ENCODE measurements around the gene PGRMC1.
A peak's percentile ranks its signal among the peaks of the same experiment; 100 is the strongest.
"Not testable (repeated sequence)": the region's sequence is repeated elsewhere in the genome, so short reads cannot be mapped to it uniquely, and the experiment has no call there.

PGRMC1 gene

GRCh38 chrX:119228512-119229252 is 7.4 kb upstream of the PGRMC1 start:
- DNase-seq = peak; percentile 74
- in situ Hi-C loops (cut with HindIII; ENCODE audit: low pct_ligation_motif_present, low pct_unique_long_range_greater_than_20kb, low sequenced_read_pairs) = no loop called here

DNA sequence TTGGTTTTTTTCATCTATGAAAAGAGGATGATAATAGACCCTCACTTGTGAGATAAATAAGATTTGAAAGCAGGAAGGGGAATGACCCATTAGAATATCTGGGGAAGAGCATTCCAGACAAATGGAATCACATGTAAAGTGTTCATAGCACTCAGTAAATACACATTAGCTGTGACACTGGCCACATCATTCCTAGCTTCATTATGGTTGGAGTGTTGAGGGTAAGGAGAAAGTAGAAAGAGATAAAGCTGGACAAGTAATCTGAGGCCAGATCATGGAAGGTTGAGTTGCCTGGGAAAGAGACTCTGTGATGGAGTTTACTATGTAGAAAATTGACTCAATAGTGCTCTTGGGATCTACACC is 6.9 kb upstream of the PGRMC1 start:
- in situ Hi-C loops (cut with HindIII; ENCODE audit: low pct_ligation_motif_present, low pct_unique_long_range_greater_than_20kb, low sequenced_read_pairs) = no loop called here
- no peak for DNase-seq

GRCh38 chrX:119230850-119231249 is 5.2 kb upstream of the PGRMC1 start:
- in situ Hi-C loops (cut with HindIII; ENCODE audit: low pct_ligation_motif_present, low pct_unique_long_range_greater_than_20kb, low sequenced_read_pairs) = no loop called here
- DNase-seq = no peak

DNA sequence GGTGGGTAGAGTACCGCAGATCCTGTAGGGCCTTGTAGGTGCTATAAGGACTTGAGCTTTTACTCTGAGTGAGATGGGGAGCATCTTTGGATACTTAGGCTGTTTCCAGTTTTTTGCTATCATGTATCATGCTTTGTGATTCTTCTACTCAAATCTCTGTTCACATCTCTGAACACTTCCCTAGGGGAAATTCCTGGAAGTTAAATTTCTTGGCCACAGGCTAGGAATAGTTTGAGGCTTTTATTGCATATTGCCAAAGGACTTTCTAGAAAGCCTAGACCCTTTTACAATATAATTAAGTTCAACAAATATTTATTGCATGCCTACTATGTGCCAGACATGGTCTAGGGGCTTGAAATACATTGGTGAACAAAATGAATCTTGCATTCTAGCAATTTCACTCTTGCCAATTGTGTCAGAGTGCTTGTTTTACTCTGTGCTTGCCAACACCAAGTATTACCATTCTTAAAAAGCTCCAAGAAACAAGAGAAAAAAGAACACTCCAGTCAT is 4.1 kb upstream of the PGRMC1 start:
- no peak for DNase-seq
- in situ Hi-C loops (cut with HindIII; ENCODE audit: low pct_ligation_motif_present, low pct_unique_long_range_greater_than_20kb, low sequenced_read_pairs) = no loop called here

- in situ Hi-C loops (cut with HindIII; ENCODE audit: low pct_ligation_motif_present, low pct_unique_long_range_greater_than_20kb, low sequenced_read_pairs) = no loop called here
These were observed 1.0 kb upstream of the PGRMC1 start for GRCh38 chrX:119235051-119235511.

DNA sequence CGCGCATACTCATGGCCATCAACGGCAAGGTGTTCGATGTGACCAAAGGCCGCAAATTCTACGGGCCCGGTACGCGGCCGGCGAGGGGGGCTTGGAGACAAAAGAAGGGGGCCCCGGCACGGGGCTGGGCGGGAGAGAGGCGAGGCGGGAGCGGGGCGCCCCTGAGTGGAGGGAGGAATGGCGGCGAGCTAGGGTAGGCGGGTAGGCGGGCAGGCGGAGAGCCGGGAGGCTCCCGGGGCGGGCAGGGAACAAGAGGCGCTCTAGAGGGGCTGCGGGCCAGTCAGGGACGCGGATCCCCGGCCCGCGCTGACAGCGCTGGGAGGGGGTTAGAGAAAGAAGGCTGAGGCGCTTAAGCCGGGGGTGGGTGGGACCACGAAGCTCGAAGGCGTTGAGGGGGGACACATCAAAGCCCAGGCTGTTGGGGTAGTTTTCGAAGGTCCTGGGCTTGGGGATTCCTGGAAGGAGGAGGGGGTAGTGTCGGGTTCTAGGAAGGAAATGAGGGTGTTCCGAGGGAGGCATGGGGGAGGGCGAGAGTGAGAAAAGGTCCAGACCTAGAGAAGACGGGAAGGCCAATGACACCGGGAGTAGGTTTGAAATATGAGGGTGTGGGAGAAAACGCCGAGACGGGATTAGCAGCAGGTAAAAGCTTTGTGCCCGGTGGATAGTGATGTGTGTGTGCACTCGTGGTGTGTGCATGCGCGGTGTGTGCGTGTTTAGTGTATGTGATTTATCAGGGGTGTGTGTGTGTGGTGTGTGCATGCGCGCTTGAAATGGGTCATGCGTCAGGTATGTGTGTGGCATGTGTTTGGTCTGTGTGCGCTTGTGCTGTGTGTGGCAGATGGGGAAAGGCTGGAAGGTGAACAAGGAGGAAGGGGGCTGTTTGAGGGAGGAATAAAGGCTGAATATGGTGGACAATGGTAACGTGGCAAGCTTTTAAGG is 807 bp downstream of the PGRMC1 start:
- in situ Hi-C loops (cut with HindIII; ENCODE audit: low pct_ligation_motif_present, low pct_unique_long_range_greater_than_20kb, low sequenced_read_pairs) = no loop called here

More at GRCh38 chrX:119235051-119235511, 1.0 kb upstream of the PGRMC1 start:
- DNase-seq = no peak

DNA sequence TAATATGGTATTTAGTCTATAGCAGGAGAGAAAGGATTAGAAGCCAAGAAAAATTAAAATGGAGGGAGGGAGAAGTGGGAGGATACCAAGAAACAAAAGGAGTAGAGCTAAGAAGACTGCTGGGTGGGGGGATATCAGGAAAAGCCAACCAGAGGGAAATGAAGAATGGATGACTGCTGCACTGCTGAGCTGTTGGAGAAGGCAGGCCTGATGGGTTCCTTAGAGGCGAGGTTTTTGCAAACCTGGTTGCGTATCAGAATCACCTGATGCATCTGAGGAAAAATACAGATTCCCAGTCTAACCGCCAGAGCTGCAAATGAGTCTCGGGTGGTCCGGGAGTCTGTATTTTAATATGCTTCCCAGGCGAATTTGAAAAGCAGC is 1.5 kb downstream of the PGRMC1 start:
- DNase-seq = no peak
- in situ Hi-C loops (cut with HindIII; ENCODE audit: low pct_ligation_motif_present, low pct_unique_long_range_greater_than_20kb, low sequenced_read_pairs) = no loop called here

More for the DNA sequence above, 807 bp downstream of the PGRMC1 start:
- DNase-seq = peak; percentile 28

DNA sequence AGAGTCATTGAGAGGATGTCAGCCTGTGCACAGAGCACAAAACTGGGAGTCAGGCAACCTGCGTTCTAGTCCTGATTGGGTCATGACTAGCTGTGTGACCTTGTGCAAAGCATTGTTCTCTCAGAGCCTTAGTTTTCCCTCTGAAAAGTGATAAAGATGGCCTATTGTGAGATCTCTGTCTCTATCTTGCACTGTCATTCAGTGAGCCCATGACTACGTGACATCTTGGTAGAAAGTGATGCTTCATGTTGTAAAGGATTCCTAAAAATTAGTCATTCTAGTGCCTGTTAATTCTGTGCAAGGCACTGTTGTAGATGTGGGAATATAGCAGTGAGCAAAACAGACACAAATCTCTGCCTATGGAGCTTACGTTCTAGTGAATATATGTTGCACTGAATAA is 2.5 kb downstream of the PGRMC1 start:
- in situ Hi-C loops (cut with HindIII; ENCODE audit: low pct_ligation_motif_present, low pct_unique_long_range_greater_than_20kb, low sequenced_read_pairs) = no loop called here
- DNase-seq = no peak

DNA sequence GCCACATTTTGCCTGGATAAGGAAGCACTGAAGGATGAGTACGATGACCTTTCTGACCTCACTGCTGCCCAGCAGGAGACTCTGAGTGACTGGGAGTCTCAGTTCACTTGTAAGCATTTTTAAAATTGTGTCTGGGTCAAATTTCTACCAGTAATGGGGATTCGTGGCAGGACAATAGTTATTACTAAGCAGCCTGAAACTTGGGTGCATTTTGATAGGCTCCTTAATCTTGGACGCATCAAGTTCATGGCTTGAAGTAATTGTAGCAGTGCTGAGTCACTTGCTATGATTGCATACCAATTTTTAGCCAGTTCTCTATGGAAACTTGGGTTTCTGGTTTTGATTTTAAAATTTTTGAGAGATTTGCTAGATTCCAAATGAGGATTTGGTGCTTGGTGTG is 4.3 kb downstream of the PGRMC1 start:
- no peak for DNase-seq
- in situ Hi-C loops (cut with HindIII; ENCODE audit: low pct_ligation_motif_present, low pct_unique_long_range_greater_than_20kb, low sequenced_read_pairs) = no loop called here

DNA sequence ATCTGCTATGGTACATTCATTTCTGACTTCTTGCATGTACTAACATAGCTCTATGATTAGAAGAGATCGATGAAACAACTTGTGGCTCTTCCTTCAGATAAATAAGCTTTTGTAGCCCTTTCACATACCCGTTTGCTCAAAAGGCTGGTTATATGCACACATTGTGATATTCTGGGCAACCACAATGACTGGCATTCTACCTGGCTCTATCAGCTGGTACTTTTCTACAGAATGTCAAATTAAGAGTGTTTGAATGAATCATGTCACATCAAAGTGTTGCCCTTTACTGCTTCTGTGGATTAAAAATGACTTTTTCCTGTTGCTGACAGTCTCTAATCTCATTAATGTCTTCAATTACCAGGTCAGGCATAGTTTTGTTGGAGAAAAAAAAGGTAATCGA is 11.6 kb downstream of the PGRMC1 start:
- DNase-seq = no peak
- in situ Hi-C loops (cut with HindIII; ENCODE audit: low pct_ligation_motif_present, low pct_unique_long_range_greater_than_20kb, low sequenced_read_pairs) = no loop called here

GRCh38 chrX:119249891-119250290 is 13.8 kb downstream of the PGRMC1 start:
- in situ Hi-C loops (cut with HindIII; ENCODE audit: low pct_ligation_motif_present, low pct_unique_long_range_greater_than_20kb, low sequenced_read_pairs) = no loop called here
- DNase-seq = peak; percentile 3

- in situ Hi-C loops (cut with HindIII; ENCODE audit: low pct_ligation_motif_present, low pct_unique_long_range_greater_than_20kb, low sequenced_read_pairs) = no loop called here
These were observed 15.3 kb downstream of the PGRMC1 start for GRCh38 chrX:119251386-119251785.

GRCh38 chrX:119252716-119253115 is 16.6 kb downstream of the PGRMC1 start:
- in situ Hi-C loops (cut with HindIII; ENCODE audit: low pct_ligation_motif_present, low pct_unique_long_range_greater_than_20kb, low sequenced_read_pairs) = no loop called here

More at GRCh38 chrX:119251386-119251785, 15.3 kb downstream of the PGRMC1 start:
- no peak for DNase-seq

GRCh38 chrX:119266364-119266995 is 30.4 kb downstream of the PGRMC1 start:
- in situ Hi-C loops (cut with HindIII; ENCODE audit: low pct_ligation_motif_present, low pct_unique_long_range_greater_than_20kb, low sequenced_read_pairs) = no loop called here
- peak; percentile 8 for DNase-seq

More at GRCh38 chrX:119252716-119253115, 16.6 kb downstream of the PGRMC1 start:
- no peak for DNase-seq

DNA sequence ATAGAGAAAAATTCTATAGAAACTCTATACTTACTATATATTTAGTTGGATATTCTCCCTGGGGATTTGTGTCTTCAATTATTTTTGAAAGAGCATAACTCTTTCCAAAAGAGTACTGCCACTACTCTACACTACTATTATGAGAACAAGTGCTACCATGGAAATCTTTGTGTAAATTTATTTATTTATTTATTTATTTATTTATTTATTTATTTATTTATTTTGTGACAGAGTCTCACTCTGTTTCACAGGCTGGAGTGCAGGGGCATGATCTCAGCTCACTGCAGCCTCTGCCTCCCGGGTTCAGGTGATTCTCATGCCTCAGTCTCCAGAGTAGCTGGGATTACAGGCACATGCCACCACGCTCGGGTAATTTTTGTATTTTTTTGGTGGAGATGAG is 31.0 kb downstream of the PGRMC1 start:
- DNase-seq; in situ Hi-C loops (cut with HindIII; ENCODE audit: low pct_ligation_motif_present, low pct_unique_long_range_greater_than_20kb, low sequenced_read_pairs): not testable (repeated sequence)

DNA sequence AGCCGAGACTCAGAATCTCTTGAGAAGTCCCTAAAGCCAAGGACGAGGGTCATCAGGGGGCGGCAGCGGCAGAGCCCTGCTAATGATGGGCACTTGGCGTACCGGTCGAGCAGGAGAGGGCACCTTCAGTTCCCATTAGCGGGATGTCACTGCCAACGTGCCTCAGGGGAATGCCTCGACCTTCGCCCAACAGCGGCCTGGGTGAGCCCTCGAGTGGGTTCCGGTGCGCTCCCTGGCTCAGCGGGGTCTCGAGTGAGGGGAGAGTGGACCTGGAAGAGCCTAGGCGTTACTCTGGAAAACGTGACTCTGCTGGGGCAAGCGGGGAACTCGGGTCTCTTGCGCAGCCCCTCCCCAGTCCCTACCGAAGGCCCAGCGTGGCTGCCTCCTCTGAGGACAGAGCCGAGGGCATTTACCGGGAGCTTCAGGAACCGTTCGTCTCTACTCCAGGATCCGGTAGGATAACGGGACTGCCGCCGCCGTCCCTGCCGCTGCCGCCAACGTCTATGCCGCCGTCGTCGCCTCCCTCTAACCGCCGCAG is 36.9 kb downstream of the PGRMC1 start:
- in situ Hi-C loops (cut with HindIII; ENCODE audit: low pct_ligation_motif_present, low pct_unique_long_range_greater_than_20kb, low sequenced_read_pairs) = no loop called here
- no peak for DNase-seq

DNA sequence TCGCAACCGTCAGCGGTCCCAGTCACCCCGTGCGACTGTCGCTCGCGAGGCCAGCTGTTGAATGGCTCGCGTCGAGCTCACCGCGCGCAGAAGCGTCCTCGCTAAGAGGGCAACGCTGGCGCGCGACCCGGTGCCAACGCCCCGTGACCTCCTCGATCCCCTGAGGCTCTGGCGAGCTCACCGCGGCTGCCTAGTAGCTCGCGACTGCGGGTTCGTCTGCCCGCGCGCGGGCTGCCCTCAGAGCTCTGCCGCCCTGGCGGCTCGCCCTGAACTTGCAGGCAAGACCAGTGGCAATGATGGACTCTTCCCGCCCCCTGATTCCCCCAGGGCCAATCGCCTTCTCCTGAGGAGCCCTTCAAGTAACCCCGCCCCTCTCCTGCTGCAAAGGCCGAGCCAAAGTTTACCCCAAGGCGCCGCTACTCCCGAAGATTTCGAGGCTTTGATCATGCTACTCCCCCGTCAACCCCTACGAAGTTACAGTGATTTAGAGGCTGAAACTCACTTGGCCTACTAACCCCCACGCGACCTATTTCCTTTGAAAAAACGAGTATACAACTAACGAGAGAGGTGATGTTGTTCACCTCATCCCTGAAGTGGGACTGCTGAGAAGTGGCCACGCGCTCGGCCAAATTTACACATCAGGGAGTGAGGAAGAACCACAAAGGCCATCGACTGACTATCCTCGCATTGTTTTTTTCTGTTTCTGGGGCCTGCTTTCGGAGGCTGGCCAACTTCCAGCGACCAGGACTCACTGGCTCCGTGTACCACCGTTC is 37.5 kb downstream of the PGRMC1 start:
- in situ Hi-C loops (cut with HindIII; ENCODE audit: low pct_ligation_motif_present, low pct_unique_long_range_greater_than_20kb, low sequenced_read_pairs) = no loop called here
- DNase-seq = no peak

- in situ Hi-C loops (cut with HindIII; ENCODE audit: low pct_ligation_motif_present, low pct_unique_long_range_greater_than_20kb, low sequenced_read_pairs); DNase-seq: not testable (repeated sequence)
These were observed 46.3 kb downstream of the PGRMC1 start for GRCh38 chrX:119282347-119282746.

Data from ACHN (cell line).